ENCODE data around the gene FUZ.
A peak's percentile ranks its signal among the peaks of the same experiment; 100 is the strongest.

FUZ gene

GRCh38 chr19:49799798-49800376 lies 13.2 kb downstream of the FUZ start:
- H3K4me3 ChIP-seq (ENCODE audit: low read depth, low read length): no peak overlapping the region
- no peak for DNase-seq (ENCODE audit: low read depth)
- peak; percentile 18 for TF ChIP-seq CTCF (IDR thresholded peaks at IDR 0.05; ENCODE audit: insufficient read depth, low read depth, low read length, missing control alignments)

DNA sequence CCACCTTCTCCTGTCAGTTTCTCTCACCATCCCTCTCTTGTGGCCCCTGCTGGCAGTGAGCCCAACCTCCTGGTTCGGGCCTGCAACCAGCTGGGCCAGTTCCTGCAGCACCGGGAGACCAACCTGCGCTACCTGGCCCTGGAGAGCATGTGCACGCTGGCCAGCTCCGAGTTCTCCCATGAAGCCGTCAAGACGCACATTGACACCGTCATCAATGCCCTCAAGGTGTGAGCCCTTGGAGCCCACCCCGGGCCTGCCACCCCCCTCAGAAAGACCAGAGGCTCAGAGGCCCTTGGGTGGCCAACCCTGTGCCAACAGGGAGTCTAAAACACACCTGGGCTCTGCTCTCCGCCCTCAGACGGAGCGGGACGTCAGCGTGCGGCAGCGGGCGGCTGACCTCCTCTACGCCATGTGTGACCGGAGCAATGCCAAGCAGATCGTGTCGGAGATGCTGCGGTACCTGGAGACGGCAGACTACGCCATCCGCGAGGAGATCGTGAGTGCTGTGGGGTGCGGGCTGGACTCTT lies 13.8 kb downstream of the FUZ start:
- H3K4me3 ChIP-seq (ENCODE audit: low read depth, low read length): no peak overlapping the region
- TF ChIP-seq CTCF (IDR thresholded peaks at IDR 0.05; ENCODE audit: insufficient read depth, low read depth, low read length, missing control alignments): no peak
- DNase-seq (ENCODE audit: low read depth): no peak

GRCh38 chr19:49798574-49798973 lies 14.5 kb downstream of the FUZ start:
- no peak for TF ChIP-seq CTCF (IDR thresholded peaks at IDR 0.05; ENCODE audit: insufficient read depth, low read depth, low read length, missing control alignments)
- no peak for DNase-seq (ENCODE audit: low read depth)
- H3K4me3 ChIP-seq (ENCODE audit: low read depth, low read length): no peak overlapping the region

GRCh38 chr19:49795615-49796014 lies 17.5 kb downstream of the FUZ start:
- DNase-seq (ENCODE audit: low read depth): no peak
- no peak for TF ChIP-seq CTCF (IDR thresholded peaks at IDR 0.05; ENCODE audit: insufficient read depth, low read depth, low read length, missing control alignments)
- H3K4me3 ChIP-seq (ENCODE audit: low read depth, low read length): no peak overlapping the region

DNA sequence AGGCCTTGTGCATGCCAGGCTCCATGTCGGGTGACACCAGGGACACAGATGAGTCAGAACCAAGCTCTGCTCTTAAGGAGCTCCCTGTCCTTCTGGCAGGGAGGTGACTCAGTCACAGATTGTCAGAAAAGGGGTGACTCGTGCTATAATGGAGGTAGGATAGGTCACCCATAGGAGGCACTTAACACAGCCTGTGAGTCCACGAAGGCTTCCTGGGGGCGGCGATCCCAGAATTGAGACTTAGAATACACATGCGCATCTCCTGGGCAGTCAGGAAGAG lies 19.6 kb downstream of the FUZ start:
- TF ChIP-seq CTCF (IDR thresholded peaks at IDR 0.05; ENCODE audit: insufficient read depth, low read depth, low read length, missing control alignments): no peak
- no peak for DNase-seq (ENCODE audit: low read depth)
- H3K4me3 ChIP-seq (ENCODE audit: low read depth, low read length): no peak overlapping the region

- no peak for TF ChIP-seq CTCF (IDR thresholded peaks at IDR 0.05; ENCODE audit: insufficient read depth, low read depth, low read length, missing control alignments)
- H3K4me3 ChIP-seq (ENCODE audit: low read depth, low read length): no peak overlapping the region
- DNase-seq (ENCODE audit: low read depth): no peak
Measured at GRCh38 chr19:49792829-49793560, 20.1 kb downstream of the FUZ start.

Measured in GM12865 (cell line).